Measurements from ENCODE around the gene ZSCAN22.
"Not testable (repeated sequence)": the region's sequence is repeated elsewhere in the genome, so short reads cannot be mapped to it uniquely, and the experiment has no call there.

ZSCAN22 gene

DNA sequence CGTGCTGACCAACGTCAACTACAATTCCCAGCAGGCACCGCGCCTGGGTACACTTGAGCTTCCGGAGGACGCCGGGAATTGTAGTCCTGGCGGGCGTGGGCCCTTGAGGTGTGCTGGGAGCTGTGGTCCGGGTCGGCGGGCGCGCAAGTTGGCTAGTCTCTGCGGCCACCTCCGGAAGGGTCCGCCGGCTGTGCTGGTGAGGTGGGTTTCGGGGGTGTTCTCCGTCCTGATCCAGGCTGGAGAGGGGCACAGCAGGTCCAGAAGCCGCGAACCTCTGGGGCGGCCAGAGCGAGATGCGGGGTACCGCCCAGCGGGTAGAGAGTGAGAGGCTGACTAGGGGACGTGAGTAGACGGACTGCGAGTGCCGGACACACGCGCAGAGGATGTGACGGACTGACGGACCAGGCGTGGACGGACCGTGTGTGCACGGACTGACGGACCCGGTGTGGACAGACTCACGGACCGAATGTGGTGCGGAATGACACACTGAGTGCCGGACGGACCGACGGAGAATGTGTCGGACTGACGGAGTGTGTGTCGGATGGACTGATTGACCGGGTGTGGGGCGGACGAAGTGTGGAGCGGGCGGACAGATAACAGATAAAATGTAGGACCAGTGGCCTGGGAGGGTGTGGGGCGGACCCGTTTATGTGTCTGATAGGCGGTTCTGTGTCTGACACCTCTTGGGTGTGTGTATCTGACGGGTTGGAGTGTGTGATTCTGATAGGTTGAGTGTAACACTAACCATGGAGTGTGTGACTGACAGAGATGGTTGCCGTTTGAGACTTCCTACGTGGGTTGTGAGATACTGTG is at the start of gene ZSCAN22:
TSS of gene ZSCAN22 (plus strand) at position 81 of the 813 bp plus-strand sequence. CDS start 7,809 bp downstream, outside the sequence.
- peak; percentile 76 to 80 for DNase-seq (ENCODE audit: low read depth in 2 of 2, low spot score in 1 of 2)

DNA sequence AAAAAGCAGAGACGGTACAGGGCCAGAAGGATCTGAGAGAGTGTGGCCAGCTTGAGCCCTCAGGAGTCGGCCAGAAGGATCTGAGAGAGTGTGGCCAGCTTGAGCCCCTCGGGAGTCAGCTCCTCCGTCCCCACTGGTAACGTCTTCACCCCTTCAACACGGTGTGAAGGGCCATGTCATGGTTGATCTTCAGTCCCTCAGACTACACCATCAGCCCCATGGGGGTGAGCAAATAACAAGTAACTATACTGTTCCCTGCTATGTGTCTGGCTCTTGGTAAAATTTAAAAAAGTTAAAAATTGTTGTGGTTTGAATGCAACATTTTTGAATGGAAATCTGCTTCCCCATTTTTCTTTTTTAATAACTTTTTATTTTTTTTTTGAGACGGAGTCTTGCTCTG is 49.6 kb upstream of the ZSCAN22 start:
- DNase-seq (ENCODE audit: low read depth in 2 of 2, low spot score in 1 of 2) = no peak

- no peak for DNase-seq (ENCODE audit: low read depth in 2 of 2, low spot score in 1 of 2)
These were observed 48.9 kb upstream of the ZSCAN22 start for GRCh38 chr19:58277748-58278540.

- peak; percentile 90 to 99 for DNase-seq (ENCODE audit: low read depth in 2 of 2, low spot score in 1 of 2)
These were observed 48.2 kb upstream of the ZSCAN22 start, which contains the start of gene ZNF8 for GRCh38 chr19:58278541-58279041. Gene ZNF8, plus strand, starts transcription at chr19:58278955. Its CDS starts 127 bp downstream, at chr19:58279082.

GRCh38 chr19:58279042-58279924 is 47.5 kb upstream of the ZSCAN22 start:
- DNase-seq (ENCODE audit: low read depth in 2 of 2, low spot score in 1 of 2) = peak; percentile 1 to 11

GRCh38 chr19:58279925-58280316 is 46.9 kb upstream of the ZSCAN22 start:
- no peak for DNase-seq (ENCODE audit: low read depth in 2 of 2, low spot score in 1 of 2)

- no peak for DNase-seq (ENCODE audit: low read depth in 2 of 2, low spot score in 1 of 2)
These were observed 42.6 kb upstream of the ZSCAN22 start for GRCh38 chr19:58284199-58284598.

DNA sequence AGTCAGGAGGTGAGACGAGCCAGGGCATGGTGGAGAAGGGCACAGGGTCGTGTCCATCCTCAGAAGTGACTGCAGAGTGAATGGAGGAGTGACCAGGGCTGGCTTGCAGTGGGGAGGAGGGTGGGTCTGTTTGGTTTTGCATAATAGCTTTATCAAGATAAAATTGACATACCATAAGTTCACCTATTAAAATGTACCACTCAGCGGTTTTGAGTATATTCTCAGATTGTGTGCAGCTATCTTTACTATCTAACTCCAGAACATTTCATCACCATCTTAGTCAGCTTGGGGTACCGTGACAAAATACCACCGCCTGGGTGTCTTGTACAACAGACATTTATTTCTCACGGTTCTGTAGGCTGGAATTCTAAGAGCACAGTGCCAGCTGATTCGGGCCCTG is 34.9 kb upstream of the ZSCAN22 start:
- no peak for DNase-seq (ENCODE audit: low read depth in 2 of 2, low spot score in 1 of 2)

GRCh38 chr19:58294743-58295374 is 31.9 kb upstream of the ZSCAN22 start:
- DNase-seq (ENCODE audit: low read depth in 2 of 2, low spot score in 1 of 2) = no peak

DNA sequence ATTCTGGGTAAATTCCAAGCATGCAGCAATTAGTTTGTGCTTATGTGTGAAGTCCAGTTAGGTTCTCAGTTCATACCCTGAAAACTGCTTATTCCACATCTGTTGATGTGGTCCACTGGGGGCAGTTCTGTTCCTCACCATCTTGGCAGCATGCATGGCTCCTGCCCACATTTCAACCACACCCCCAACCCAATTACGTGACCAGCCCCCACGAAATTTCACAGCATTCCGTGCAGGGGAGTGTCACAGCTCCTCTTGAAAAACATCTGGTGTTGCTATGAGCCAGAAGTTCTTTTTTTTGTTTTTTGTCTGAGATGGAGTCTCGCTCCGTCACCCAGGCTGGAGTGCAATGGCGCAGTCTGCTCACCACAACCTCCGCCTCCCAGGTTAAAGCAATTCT is 30.7 kb upstream of the ZSCAN22 start:
- no peak for DNase-seq (ENCODE audit: low read depth in 2 of 2, low spot score in 1 of 2)

GRCh38 chr19:58300620-58301019 is 26.2 kb upstream of the ZSCAN22 start:
- no peak for DNase-seq (ENCODE audit: low read depth in 2 of 2, low spot score in 1 of 2)

GRCh38 chr19:58304255-58304654 is 22.5 kb upstream of the ZSCAN22 start:
- no peak for DNase-seq (ENCODE audit: low read depth in 2 of 2, low spot score in 1 of 2)

GRCh38 chr19:58304748-58305064 is 22.1 kb upstream of the ZSCAN22 start:
- DNase-seq (ENCODE audit: low read depth in 2 of 2, low spot score in 1 of 2) = no peak

GRCh38 chr19:58305065-58305931 is 21.5 kb upstream of the ZSCAN22 start, which contains the start of gene ERVK3-1:
Gene ERVK3-1, plus strand, starts transcription at chr19:58305377. Its CDS starts 6,792 bp downstream, at chr19:58312169.
- peak; percentile 83 to 92 for DNase-seq (ENCODE audit: low read depth in 2 of 2, low spot score in 1 of 2)

GRCh38 chr19:58305932-58306323 is 20.9 kb upstream of the ZSCAN22 start:
- no peak for DNase-seq (ENCODE audit: low read depth in 2 of 2, low spot score in 1 of 2)

GRCh38 chr19:58307736-58308135 is 19.1 kb upstream of the ZSCAN22 start:
- no peak for DNase-seq (ENCODE audit: low read depth in 2 of 2, low spot score in 1 of 2)

- DNase-seq (ENCODE audit: low read depth in 2 of 2, low spot score in 1 of 2) = not testable (repeated sequence)
These were observed 16.1 kb upstream of the ZSCAN22 start for GRCh38 chr19:58310685-58311084.

GRCh38 chr19:58311345-58311865 is 15.4 kb upstream of the ZSCAN22 start:
- no peak for DNase-seq (ENCODE audit: low read depth in 2 of 2, low spot score in 1 of 2)

DNA sequence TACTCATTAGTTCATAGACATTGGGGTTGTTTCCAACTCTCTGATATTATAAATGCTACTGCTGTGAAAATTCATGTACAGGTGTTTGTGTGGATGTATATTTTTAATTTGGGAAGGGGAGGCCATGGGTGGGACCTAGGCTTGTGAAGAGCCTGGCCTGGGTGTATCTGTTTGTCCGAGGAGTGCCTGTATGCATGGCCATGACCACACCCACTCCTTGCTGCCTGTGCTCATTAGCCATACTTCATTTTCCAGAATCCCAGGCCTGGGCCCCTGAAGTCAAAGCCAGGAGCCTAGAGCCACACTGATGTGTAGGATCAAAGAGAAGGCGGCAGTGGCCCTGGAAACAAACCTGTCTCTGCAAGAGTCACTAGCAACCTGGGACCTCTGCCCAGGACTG is 11.2 kb upstream of the ZSCAN22 start:
- DNase-seq (ENCODE audit: low read depth in 2 of 2, low spot score in 1 of 2) = no peak
